Neural cell (in vitro differentiated cells): ENCODE measurements around the gene RASAL2. TPM values are rescaled to one million over a fixed set of nuclear protein-coding genes. Genes with fewer than 3 reads are reported as not detected.

Source experiments
- H2AFZ ChIP-seq: fragments of 200-600, 300-800 bp; sonication (generic), shearing (Covaris generic); 2 replicates; pipeline ENCODE4 v1.6.0; 2014; ENCODE audit warnings: low read depth, mild to moderate bottlenecking, antibody characterized with exemption, low read length, moderate library complexity
- H3F3A ChIP-seq: fragments of 200-600 bp; shearing (Covaris generic); 2 replicates; pipeline ENCODE4 v1.6.1; 2016; ENCODE audit warnings: mild to moderate bottlenecking, moderate library complexity, mixed read lengths, antibody characterized with exemption, low read length; ENCODE audit not compliant: insufficient read depth, poor library complexity, severe bottlenecking
- H3K27ac ChIP-seq: fragments of 200-600, 300-800 bp; sonication (generic), shearing (Covaris generic); 2 replicates; pipeline ENCODE4 v1.5.1; 2014; ENCODE audit warnings: mild to moderate bottlenecking, low read length, moderate library complexity
- H3K27me3 ChIP-seq: fragments of 300-800, 200-600 bp; sonication (generic), shearing (Covaris generic); 2 replicates; pipeline ENCODE4 v1.6.0; 2014; ENCODE audit warnings: mild to moderate bottlenecking, low read depth, low read length, moderate library complexity; ENCODE audit not compliant: insufficient read depth
- H3K36me3 ChIP-seq: fragments of 300-800, 200-600 bp; sonication (generic), shearing (Covaris generic); 2 replicates; pipeline ENCODE4 v1.5.1; 2014; ENCODE audit warnings: mild to moderate bottlenecking, antibody characterized with exemption, low read length, moderate library complexity; ENCODE audit not compliant: insufficient read depth
- H3K4me2 ChIP-seq: fragments of 300-800, 200-600 bp; sonication (generic), shearing (Covaris generic); 2 replicates; pipeline ENCODE4 v1.6.0; 2014; ENCODE audit warnings: mild to moderate bottlenecking, low read length
- H3K4me3 ChIP-seq: fragments of 300-800, 200-600 bp; sonication (generic), shearing (Covaris generic); 2 replicates; pipeline ENCODE4 v1.5.1; 2014; ENCODE audit warnings: mild to moderate bottlenecking, low read length, moderate library complexity
- H3K79me2 ChIP-seq: fragments of 200-600 bp; shearing (Covaris generic); replicated peaks from 2 replicates; pipeline ENCODE4 v1.6.0; 2014; ENCODE audit warnings: mild to moderate bottlenecking, low read length, moderate library complexity; ENCODE audit not compliant: insufficient read depth
- H3K9ac ChIP-seq: fragments of 300-800, 200-600 bp; sonication (generic), shearing (Covaris generic); 2 replicates; pipeline ENCODE4 v1.6.1; 2016; ENCODE audit warnings: mild to moderate bottlenecking, low read length, mixed read lengths
- H3K9me2 ChIP-seq: fragments of 200-600 bp; shearing (Covaris generic); 2 replicates; pipeline ENCODE4 v1.6.1; 2016; ENCODE audit warnings: mild to moderate bottlenecking, low read length, mixed read lengths; ENCODE audit not compliant: insufficient read depth
- H3K9me3 ChIP-seq: fragments of 200-600, 300-800 bp; sonication (generic), shearing (Covaris generic); 2 replicates; pipeline ENCODE4 v1.6.1; 2016; ENCODE audit warnings: mild to moderate bottlenecking, mixed run types, low read length, moderate library complexity, mixed read lengths
- H4K20me1 ChIP-seq: fragments of 200-600 bp; shearing (Covaris generic); 2 replicates; pipeline ENCODE4 v1.6.1; 2016; ENCODE audit warnings: mild to moderate bottlenecking, mixed run types; ENCODE audit not compliant: insufficient read depth
- EP300 ChIP-seq: fragments of 450-650 bp; conservative IDR thresholded peaks from 2 replicates; pipeline ENCODE4 v1.6.1; 2014; ENCODE audit warnings: antibody characterized with exemption, mild to moderate bottlenecking, moderate library complexity; ENCODE audit not compliant: poor library complexity, severe bottlenecking
- EZH2 ChIP-seq: fragments of 200-600, 300-800 bp; shearing (Covaris generic), sonication (generic); IDR thresholded peaks from 2 replicates; pipeline ENCODE4 v1.6.1; 2014; ENCODE audit warnings: antibody characterized with exemption, low read length, borderline replicate concordance, mild to moderate bottlenecking; ENCODE audit not compliant: insufficient read depth, poor library complexity, severe bottlenecking
- MXI1 ChIP-seq: fragments of 450-650 bp; conservative IDR thresholded peaks from 2 replicates; pipeline ENCODE4 v1.6.1; 2014; ENCODE audit warnings: antibody characterized with exemption, mild to moderate bottlenecking; ENCODE audit not compliant: poor library complexity, severe bottlenecking
- POLR2AphosphoS5 ChIP-seq: IDR thresholded peaks from 2 replicates; pipeline ENCODE4 v1.6.1; 2012
- RAD21 ChIP-seq: fragments of 450-650 bp; conservative IDR thresholded peaks from 2 replicates; pipeline ENCODE4 v1.6.1; 2014; ENCODE audit warnings: antibody characterized with exemption, mild to moderate bottlenecking, moderate library complexity
- SMC3 ChIP-seq: fragments of 450-650 bp; conservative IDR thresholded peaks from 2 replicates; pipeline ENCODE4 v1.6.1; 2014; ENCODE audit warnings: antibody characterized with exemption, mild to moderate bottlenecking, moderate library complexity; ENCODE audit not compliant: poor library complexity
- TAF1 ChIP-seq: IDR thresholded peaks from 2 replicates; pipeline ENCODE4 v1.6.1; 2012; ENCODE audit warnings: low read depth
- polyA plus RNA-seq: library from polyadenylated mRNA; depleted of rRNA; stranded (reverse); fragments of >200 nt; gene quantifications from 2 replicates; pipeline ENCODE4 v1.2.3, GENCODE V29; 2014
- TF ChIP-seq, protein P1 (sequence below): IDR thresholded peaks from 2 replicates; pipeline ENCODE4 v1.6.1; 2012; ENCODE audit warnings: borderline replicate concordance
- TF ChIP-seq, protein P2 (sequence below): fragments of 450-650 bp; IDR thresholded peaks from 2 replicates; pipeline ENCODE4 v1.5.1; 2014; ENCODE audit warnings: antibody characterized with exemption, mild to moderate bottlenecking, moderate library complexity; ENCODE audit not compliant: poor library complexity, severe bottlenecking

Gene RASAL2
- polyA plus RNA-seq, 1 donor from 2014 or later = 73.3 TPM

DNA sequence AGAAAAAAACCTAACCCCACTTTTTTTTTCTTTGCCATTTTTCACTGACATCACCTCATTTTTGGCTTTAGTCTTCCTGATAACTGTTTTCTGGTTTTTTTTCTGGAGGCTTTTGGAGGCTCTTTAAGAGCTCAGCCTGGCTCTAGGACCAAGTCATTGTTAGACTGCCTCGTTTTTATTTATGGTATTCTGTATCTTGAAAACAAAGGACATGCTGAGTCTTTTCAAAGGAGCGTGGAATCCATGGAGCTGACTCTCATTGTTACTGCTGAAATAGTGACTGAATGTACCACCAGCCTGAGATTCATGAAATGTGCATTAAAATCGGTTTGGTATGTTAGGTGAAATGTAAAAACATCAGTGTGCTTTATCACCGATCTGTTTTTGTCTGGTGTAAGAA lies 28.0 kb downstream of the RASAL2 start:
- no peaks in the 10 kb centered on the region for H3K36me3 ChIP-seq
- H3F3A ChIP-seq = no peaks in the 10 kb centered on the region
- H3K9me3 ChIP-seq = no peaks in the 10 kb centered on the region
- no peak overlapping the region for H3K9ac ChIP-seq
- no peak overlapping the region for H3K27ac ChIP-seq
- no peak overlapping the region for H3K4me2 ChIP-seq
- no peaks in the 10 kb centered on the region for H3K27me3 ChIP-seq
- H3K9me2 ChIP-seq = no peaks in the 10 kb centered on the region
- H4K20me1 ChIP-seq = no peaks in the 10 kb centered on the region
- H2AFZ ChIP-seq = no peak overlapping the region
- peaks cover 6% of the 10 kb centered on the region for H3K79me2 ChIP-seq
- TF ChIP-seq, protein P1, sequence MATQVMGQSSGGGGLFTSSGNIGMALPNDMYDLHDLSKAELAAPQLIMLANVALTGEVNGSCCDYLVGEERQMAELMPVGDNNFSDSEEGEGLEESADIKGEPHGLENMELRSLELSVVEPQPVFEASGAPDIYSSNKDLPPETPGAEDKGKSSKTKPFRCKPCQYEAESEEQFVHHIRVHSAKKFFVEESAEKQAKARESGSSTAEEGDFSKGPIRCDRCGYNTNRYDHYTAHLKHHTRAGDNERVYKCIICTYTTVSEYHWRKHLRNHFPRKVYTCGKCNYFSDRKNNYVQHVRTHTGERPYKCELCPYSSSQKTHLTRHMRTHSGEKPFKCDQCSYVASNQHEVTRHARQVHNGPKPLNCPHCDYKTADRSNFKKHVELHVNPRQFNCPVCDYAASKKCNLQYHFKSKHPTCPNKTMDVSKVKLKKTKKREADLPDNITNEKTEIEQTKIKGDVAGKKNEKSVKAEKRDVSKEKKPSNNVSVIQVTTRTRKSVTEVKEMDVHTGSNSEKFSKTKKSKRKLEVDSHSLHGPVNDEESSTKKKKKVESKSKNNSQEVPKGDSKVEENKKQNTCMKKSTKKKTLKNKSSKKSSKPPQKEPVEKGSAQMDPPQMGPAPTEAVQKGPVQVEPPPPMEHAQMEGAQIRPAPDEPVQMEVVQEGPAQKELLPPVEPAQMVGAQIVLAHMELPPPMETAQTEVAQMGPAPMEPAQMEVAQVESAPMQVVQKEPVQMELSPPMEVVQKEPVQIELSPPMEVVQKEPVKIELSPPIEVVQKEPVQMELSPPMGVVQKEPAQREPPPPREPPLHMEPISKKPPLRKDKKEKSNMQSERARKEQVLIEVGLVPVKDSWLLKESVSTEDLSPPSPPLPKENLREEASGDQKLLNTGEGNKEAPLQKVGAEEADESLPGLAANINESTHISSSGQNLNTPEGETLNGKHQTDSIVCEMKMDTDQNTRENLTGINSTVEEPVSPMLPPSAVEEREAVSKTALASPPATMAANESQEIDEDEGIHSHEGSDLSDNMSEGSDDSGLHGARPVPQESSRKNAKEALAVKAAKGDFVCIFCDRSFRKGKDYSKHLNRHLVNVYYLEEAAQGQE = no peak
- no peak for TF ChIP-seq TAF1
- TF ChIP-seq POLR2AphosphoS5 = no peak
- no peak for TF ChIP-seq SMC3
- no peak for TF ChIP-seq RAD21
- TF ChIP-seq MXI1 = no peak
- TF ChIP-seq EZH2 = no peak
- TF ChIP-seq, protein P2, sequence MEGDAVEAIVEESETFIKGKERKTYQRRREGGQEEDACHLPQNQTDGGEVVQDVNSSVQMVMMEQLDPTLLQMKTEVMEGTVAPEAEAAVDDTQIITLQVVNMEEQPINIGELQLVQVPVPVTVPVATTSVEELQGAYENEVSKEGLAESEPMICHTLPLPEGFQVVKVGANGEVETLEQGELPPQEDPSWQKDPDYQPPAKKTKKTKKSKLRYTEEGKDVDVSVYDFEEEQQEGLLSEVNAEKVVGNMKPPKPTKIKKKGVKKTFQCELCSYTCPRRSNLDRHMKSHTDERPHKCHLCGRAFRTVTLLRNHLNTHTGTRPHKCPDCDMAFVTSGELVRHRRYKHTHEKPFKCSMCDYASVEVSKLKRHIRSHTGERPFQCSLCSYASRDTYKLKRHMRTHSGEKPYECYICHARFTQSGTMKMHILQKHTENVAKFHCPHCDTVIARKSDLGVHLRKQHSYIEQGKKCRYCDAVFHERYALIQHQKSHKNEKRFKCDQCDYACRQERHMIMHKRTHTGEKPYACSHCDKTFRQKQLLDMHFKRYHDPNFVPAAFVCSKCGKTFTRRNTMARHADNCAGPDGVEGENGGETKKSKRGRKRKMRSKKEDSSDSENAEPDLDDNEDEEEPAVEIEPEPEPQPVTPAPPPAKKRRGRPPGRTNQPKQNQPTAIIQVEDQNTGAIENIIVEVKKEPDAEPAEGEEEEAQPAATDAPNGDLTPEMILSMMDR = no peak
- no peak for TF ChIP-seq EP300
- no peak overlapping the region for H3K4me3 ChIP-seq

DNA sequence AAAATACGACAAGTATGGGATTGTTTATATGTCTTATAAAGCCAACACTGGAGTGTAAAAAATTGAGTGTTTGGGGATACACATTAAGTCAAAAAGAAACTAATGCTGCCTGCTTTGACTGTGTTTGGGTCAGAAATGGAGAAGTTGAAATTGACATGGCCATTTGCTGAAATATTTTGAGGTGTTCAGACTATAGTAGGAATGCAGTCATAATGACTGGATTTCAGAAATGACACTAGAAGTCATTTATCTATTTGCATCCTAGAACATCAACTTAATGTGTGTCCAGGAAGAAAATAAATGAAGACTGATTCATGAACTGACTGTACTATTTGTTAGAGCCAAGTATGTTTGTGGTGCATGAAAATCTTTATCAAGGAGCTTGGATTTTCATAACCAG lies 28.4 kb downstream of the RASAL2 start:
- Histone ChIP-seq H3K9me2 (no peaks in the 10 kb centered on the region), H4K20me1 (no peaks in the 10 kb centered on the region), H3K27me3 (no peaks in the 10 kb centered on the region), H3K4me3 (no peak overlapping the region), H3K79me2 (peaks cover 6% of the 10 kb centered on the region), H3K9me3 (no peaks in the 10 kb centered on the region), H3K36me3 (no peaks in the 10 kb centered on the region), H3K9ac (no peak overlapping the region), H3K27ac (no peak overlapping the region), H2AFZ (no peak overlapping the region), H3F3A (no peaks in the 10 kb centered on the region), H3K4me2 (no peak overlapping the region)
- TF ChIP-seq MXI1 (no peak), SMC3 (no peak), EP300 (no peak), RAD21 (no peak), POLR2AphosphoS5 (no peak), TAF1 (no peak), EZH2 (no peak)
- TF ChIP-seq, protein P1 = no peak
- TF ChIP-seq, protein P2 = no peak
